HG03342 (cell line): Measurements from ENCODE around the gene SEPTIN5.

Experiments
- ATAC-seq: cut with Tn5 transposase; IDR thresholded peaks from one replicate; pipeline ENCODE4 v1.9.1; 2021; ENCODE audit warnings: mild to moderate bottlenecking, moderate library complexity; ENCODE audit not compliant: unreplicated experiment

SEPTIN5 gene

GRCh38 chr22:19731361-19732135, 17.2 kb downstream of the SEPTIN5 start:
- no peak for ATAC-seq

- ATAC-seq, result no peak
Observed at GRCh38 chr22:19732403-19733113, 18.3 kb downstream of the SEPTIN5 start.

GRCh38 chr22:19733755-19734154, 19.5 kb downstream of the SEPTIN5 start:
- no peak for ATAC-seq

GRCh38 chr22:19734163-19734562, 19.9 kb downstream of the SEPTIN5 start:
- ATAC-seq, result no peak

- no peak for ATAC-seq
Observed at GRCh38 chr22:19734837-19735382, 20.6 kb downstream of the SEPTIN5 start.

- ATAC-seq, result no peak
Observed at GRCh38 chr22:19735665-19736510, 21.6 kb downstream of the SEPTIN5 start.

- ATAC-seq, result no peak
Observed at GRCh38 chr22:19737846-19738663, 23.8 kb downstream of the SEPTIN5 start.

GRCh38 chr22:19738664-19739447, 24.6 kb downstream of the SEPTIN5 start:
- ATAC-seq, result no peak

- ATAC-seq, result no peak
Observed at GRCh38 chr22:19739448-19739895, 25.2 kb downstream of the SEPTIN5 start.

- ATAC-seq, result no peak
Observed at GRCh38 chr22:19739911-19740449, 25.7 kb downstream of the SEPTIN5 start.

- ATAC-seq, result no peak
Observed at GRCh38 chr22:19740586-19740985, 26.3 kb downstream of the SEPTIN5 start.

- ATAC-seq, result no peak
Observed at GRCh38 chr22:19741053-19741452, 26.8 kb downstream of the SEPTIN5 start.

GRCh38 chr22:19742160-19743066, 28.1 kb downstream of the SEPTIN5 start:
- no peak for ATAC-seq

- no peak for ATAC-seq
Observed at GRCh38 chr22:19743081-19743480, 28.8 kb downstream of the SEPTIN5 start.

GRCh38 chr22:19743651-19744050, 29.3 kb downstream of the SEPTIN5 start:
- no peak for ATAC-seq

- no peak for ATAC-seq
Observed at GRCh38 chr22:19744350-19745006, 30.2 kb downstream of the SEPTIN5 start.
